Choroid plexus epithelial cell (primary cell): Measurements from ENCODE around the gene FRMD4B.
A peak's percentile ranks its signal among the peaks of the same experiment; 100 is the strongest.

Experiments used
- DNase-seq: peaks from one replicate; pipeline ENCODE4 v3.0.0-alpha.2; 2010; ENCODE audit warnings: low read depth
- H3K4me3 ChIP-seq: 2 replicates; pipeline ENCODE4 v1.5.1; 2011; ENCODE audit warnings: low read depth, mild to moderate bottlenecking, control low read depth, low read length, moderate library complexity
- TF ChIP-seq, protein P1 (sequence below): conservative IDR thresholded peaks from 2 replicates; pipeline ENCODE4 v1.5.1; 2011; ENCODE audit warnings: low read depth, mild to moderate bottlenecking, control low read depth, inconsistent platforms, low read length, moderate library complexity

The FRMD4B gene

DNA sequence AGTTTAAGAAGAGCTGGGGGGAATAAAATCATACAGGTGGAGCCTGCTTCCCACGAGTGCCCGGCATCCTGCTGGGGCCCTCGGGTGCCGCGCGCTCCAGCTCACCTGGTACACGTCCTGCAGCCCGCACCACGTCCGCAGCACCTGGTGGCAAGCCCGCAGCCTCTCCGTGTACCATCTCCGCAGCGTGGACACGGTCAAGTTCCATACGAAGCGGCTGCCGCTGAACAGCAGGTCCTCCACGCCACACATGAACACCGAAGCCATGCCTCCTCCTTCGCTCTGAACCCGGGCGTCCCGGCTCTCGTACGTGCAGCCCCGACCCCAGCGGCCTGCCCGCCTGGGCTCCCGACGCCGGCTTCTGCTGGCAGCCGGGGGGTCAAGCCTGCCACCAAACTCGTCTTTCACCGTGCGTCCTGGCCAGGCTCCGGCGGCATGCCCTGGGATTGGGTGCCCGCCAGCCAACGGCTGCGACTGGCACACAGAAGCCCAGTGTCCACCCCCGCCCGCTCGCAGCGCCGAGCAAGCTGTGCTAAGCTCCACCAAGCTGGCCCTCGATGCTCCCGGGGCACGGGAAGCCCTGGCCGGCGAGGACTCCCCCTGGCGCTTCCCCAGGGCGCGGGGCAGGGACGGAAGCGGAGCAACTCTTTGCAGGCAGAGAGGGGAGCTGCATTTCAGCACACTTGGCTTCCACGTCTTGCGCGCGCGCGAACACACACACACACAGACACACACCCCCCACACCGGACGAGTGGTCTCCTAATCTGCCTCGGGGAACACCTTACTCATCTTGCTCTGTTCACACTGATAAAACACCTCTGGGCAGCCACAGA lies at the start of gene FRMD4B:
Gene FRMD4B, minus strand, starts transcription at position 366 of the 833 bp plus-strand sequence. Its CDS starts 99 bp downstream, at position 267.
- DNase-seq: peak; percentile 9
- TF ChIP-seq, protein P1, sequence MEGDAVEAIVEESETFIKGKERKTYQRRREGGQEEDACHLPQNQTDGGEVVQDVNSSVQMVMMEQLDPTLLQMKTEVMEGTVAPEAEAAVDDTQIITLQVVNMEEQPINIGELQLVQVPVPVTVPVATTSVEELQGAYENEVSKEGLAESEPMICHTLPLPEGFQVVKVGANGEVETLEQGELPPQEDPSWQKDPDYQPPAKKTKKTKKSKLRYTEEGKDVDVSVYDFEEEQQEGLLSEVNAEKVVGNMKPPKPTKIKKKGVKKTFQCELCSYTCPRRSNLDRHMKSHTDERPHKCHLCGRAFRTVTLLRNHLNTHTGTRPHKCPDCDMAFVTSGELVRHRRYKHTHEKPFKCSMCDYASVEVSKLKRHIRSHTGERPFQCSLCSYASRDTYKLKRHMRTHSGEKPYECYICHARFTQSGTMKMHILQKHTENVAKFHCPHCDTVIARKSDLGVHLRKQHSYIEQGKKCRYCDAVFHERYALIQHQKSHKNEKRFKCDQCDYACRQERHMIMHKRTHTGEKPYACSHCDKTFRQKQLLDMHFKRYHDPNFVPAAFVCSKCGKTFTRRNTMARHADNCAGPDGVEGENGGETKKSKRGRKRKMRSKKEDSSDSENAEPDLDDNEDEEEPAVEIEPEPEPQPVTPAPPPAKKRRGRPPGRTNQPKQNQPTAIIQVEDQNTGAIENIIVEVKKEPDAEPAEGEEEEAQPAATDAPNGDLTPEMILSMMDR: peak; percentile 23
- H3K4me3 ChIP-seq: peak within 1 kb of the TSS; percentile 32

DNA sequence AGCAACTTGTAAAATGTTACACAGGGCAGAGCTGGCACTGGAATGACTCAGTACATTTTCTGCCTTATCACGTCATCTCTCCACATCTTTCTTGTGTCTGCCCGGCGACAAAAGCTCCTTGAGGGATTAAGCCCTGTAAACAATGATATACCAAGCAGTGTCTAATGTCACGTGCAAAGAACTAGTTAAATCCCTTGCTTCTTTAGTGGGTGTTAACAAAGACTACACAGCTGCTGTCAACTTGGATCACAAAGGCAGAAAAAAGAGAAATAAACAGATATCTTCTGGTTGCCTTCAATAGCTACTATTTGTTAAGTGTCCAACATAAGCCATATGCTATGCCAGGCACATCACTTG lies 48.1 kb upstream of the FRMD4B start:
- TF ChIP-seq, protein P1: no peak
- no peak overlapping the region for H3K4me3 ChIP-seq
- no peak for DNase-seq

DNA sequence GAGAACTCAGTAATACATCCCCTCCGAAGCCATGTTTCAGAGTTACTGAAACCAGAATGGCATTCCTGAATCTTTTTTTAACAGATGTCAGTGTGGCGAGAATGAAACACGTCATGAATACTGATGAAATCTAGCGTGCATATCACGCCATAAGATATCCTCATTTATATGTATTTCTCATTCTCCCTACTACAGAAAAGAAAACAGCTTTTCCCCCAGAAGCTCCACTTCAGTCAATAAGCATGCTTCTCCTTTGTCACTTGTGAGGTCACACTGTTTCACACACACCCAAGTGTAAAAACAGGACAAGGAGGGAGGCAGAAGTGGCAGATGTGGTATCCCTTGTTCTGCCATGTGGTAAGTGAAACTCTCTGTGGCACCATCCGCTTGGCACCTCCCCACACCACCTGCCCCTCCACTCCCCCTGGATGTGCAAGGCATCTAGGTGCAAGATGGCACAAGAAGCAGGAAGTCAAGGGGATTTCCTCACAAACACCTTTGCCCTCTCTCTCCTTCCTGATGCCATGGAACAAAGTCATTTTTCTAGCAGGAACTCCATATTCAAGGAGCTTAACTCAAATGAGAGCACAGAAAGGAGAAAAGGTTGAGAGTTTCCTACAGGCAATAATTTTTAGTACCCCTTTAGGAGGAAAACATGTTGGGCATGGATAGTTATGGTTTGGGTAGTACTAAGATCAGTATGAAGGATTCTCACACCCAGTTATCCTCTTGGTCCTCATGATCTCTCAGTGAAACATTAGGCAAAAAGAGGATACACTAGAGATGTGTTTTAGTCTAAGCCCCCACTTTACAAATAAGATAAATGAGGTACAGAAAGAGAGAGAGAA lies 47.5 kb upstream of the FRMD4B start:
- no peak overlapping the region for H3K4me3 ChIP-seq
- DNase-seq: no peak
- TF ChIP-seq, protein P1: no peak

DNA sequence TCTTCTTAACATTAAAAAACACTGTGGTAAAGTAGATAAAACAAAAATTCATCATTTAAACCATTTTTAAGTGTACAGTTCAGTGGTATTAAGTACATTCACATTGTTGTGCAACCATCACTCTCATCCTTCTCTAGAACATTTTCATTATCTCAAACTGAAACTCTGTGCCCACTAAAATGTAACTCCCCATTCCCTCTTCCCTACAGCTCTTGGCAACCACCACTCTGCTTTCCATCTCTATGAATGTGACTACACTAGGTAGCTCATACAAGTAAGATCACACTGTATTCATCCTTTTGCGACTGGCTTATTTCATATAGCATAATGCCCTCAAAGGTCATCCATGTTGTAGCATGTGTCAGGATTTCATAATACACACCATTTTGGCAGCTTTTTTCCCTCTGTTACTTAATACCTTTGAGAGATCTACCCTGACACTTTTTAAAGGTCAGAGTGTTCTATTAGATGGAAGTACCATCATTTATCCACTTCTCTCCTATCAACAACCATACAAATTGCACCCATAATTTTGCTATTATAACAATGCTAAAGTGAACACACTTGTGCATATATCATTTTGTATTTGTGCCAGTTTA lies 42.9 kb upstream of the FRMD4B start:
- DNase-seq: peak; percentile 12
- H3K4me3 ChIP-seq: no peak overlapping the region
- TF ChIP-seq, protein P1: no peak

DNA sequence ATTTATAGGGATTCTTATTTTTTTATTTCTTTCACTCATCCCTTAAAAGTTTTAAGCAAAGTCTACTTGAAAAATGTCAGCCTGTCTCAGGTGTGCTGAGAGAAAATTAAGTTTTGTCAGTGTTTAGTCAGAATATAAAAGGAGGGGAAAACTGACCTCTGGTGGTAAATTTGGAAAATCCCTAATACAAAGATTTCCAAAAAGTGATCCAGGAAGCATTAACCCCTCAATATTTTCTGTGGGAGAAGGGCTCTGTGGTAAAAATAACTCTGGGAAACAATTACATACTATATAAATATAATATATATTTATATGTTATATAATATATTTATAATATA lies 41.0 kb upstream of the FRMD4B start:
- no peak for DNase-seq
- no peak overlapping the region for H3K4me3 ChIP-seq
- TF ChIP-seq, protein P1: no peak

DNA sequence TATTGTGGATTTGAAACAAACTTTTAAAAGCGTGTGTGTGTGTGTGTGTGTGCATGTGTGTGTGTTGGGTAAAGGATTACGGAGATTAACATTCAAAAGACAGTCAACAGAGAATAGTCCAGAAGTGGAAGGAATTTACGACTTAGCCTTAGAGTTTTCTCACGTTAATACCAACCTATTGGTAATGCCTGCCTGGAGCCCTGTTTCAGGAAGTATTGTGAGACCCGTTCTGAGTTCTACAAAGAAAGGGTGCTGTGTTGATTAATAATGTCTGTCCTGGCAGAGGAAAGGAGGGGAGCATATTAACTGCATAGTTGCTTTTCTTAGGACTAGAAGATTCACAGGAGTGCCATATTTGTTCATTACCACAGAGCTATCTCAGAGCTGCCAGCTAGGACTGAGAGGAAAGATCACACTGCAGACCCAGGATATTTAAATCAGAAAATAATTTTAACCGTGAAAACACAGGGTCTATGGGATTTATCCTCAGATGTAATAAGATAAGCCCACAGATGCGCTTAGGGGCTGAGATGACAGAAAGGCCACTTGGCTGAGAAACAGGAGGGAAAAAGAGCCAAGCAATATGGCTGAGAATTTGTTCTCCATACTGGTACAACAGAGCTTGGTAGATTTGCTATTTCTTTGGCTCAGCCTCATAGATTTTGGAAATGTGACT lies 40.5 kb upstream of the FRMD4B start:
- TF ChIP-seq, protein P1: no peak
- H3K4me3 ChIP-seq: no peak overlapping the region
- no peak for DNase-seq
